DND-41 (cell line): ENCODE measurements around the gene UST.

Source experiments
- CTCF ChIP-seq: IDR thresholded peaks from 2 replicates; pipeline ENCODE4 v1.5.1; 2012; ENCODE audit warnings: borderline replicate concordance, low read length, moderate library complexity, mild to moderate bottlenecking; ENCODE audit not compliant: poor library complexity, severe bottlenecking; ENCODE audit errors: extremely low read depth
- EZH2 ChIP-seq: IDR thresholded peaks from 3 replicates; pipeline ENCODE4 v1.6.1; 2012; ENCODE audit warnings: borderline replicate concordance, low read depth, mild to moderate bottlenecking, moderate library complexity, low read length, inconsistent platforms; ENCODE audit not compliant: severe bottlenecking

GRCh38 chr6:148800536-148800935 lies 53.7 kb downstream of the UST start:
- TF ChIP-seq CTCF (no peak), EZH2 (no peak)
